ENCODE measurements around the gene CDH4. TPM values are rescaled to one million over a fixed set of nuclear protein-coding genes. Genes with fewer than 3 reads are reported as not detected.

The CDH4 gene
- polyA plus RNA-seq, 4 donors = 6.1 to 8.9 (median 6.8) TPM

DNA sequence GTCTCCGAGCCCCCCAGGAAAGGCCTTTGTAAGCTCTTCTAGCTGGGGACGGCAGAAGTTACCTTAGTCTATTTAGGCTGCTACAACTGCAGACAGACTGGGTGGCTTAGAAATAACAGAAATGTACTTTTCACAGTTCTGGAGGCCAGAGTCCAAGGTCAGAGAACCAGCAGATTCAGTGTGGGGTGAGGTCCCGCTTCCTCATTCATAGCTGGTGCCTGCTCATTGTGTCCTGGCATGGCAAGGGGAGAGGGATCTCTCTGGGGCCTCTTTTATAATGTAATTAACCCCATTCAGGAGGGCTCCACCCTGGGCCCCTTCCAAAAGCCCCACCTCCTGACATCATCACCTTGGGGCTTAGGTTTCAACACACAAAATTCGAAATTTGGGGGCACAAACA, 315.1 kb downstream of the CDH4 start:
- no peak for DNase-seq (ENCODE audit: low read depth in 4 of 4, low spot score in 3 of 4)

- peak in 3 of 4 donors; percentile 25 to 58 (median 56) for DNase-seq (ENCODE audit: low read depth in 4 of 4, low spot score in 3 of 4)
Measured at GRCh38 chr20:61569825-61570224, 317.8 kb downstream of the CDH4 start.

- no peak for DNase-seq (ENCODE audit: low read depth in 4 of 4, low spot score in 3 of 4)
Measured at GRCh38 chr20:61570646-61571195, 318.7 kb downstream of the CDH4 start.

DNA sequence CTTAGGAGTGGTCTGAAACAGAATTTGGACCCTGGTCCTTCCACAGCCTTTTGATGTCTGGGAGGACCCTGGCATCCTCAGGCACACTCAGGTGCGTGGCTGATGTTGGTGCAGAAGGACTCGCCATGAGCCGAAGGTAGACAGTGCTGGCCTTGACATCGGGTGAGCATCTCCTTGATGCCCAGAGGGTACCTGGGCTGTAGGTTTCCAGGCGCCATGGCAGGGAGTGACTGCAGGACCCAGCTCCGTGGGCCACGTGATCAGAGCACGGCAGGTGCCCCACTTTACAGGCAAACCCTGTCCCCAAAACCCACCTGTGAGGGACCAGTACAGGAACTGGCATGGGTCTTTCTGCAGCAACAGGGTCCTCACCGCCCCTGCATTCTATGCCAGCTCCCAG, 319.2 kb downstream of the CDH4 start:
- no peak for DNase-seq (ENCODE audit: low read depth in 4 of 4, low spot score in 3 of 4)

DNA sequence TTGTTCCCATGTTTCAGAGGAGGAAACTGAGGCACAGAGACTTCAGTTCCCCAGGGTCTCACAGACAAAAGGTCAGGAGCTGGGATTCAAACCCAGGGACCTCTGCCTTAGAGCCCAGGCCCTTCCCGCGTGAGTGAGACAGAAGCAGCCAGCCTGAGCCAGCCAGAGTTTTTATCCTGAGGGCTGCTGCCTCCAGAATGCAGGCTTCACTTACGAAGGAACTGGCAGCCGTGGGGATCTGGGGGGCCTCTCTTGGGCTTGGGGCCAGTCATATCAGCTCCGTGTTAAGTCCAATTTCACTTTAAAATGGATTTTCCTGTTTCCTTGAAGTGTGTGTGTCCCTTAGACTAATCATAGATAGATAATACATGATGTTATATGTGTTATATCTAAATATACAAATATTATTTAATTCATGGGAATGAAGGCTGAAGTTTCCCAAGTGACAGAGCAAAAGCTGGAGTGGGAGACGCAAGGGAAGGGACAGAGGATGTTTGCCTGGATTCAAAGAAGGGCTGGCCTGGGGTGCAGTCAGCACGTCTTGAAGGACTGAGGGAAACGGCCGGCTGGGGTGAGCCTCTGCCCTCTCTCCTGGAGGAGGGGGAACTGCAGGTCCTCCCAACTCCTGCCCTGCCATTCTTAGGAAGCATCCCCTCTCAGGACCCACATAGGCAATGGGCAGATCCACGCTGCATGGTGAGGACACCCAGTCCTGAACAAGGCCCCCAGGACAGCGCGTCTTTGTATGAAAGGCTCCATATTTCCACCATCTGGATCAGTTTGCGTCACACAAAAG, 320.1 kb downstream of the CDH4 start:
- no peak for DNase-seq (ENCODE audit: low read depth in 4 of 4, low spot score in 3 of 4)

GRCh38 chr20:61572789-61573188, 320.7 kb downstream of the CDH4 start:
- DNase-seq (ENCODE audit: low read depth in 4 of 4, low spot score in 3 of 4) = no peak

DNA sequence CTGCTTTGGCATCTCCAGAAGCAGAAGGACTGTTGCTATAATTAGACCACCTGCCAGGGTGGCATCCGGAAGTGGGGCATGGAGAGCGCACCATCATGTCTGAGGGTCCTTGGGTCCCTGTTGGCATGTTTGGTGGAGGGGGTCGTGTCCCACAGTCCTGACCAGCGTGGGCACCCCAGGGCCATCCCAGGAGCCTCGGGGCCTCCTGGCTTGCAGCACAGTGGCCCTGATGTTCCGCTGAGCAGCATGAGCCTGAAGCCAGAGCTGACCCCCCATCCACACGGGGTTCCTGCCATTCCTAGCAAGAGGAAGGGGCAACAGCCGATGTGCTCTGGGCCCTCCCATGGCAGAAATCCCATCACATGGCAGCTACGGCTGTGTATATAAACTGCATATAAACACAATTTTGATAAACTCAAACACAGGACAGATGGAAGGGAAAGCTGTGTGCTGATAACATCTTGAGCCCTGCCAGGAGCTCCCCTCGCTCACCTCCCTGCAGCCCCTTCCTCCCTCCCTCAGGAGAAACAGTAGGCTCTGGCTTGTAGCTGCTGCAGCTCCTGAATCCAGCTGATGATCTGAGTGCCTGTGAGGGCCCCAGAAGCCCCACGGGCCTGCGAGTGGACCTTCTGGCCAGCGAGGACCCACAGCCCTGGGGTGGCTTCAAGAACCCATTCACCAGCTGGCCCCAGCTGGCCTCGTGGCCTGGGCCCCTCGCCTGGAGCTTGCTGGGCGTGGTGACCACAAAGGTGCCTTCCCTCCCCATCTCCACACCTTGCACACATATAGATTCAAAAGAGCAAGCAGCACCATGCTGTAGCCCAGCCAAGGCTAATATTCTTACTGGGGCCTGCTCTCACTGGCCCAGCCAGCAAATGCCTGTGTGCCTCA, 321.6 kb downstream of the CDH4 start:
- no peak for DNase-seq (ENCODE audit: low read depth in 4 of 4, low spot score in 3 of 4)

- no peak for DNase-seq (ENCODE audit: low read depth in 4 of 4, low spot score in 3 of 4)
Measured at GRCh38 chr20:61575151-61575937, 323.3 kb downstream of the CDH4 start.

DNA sequence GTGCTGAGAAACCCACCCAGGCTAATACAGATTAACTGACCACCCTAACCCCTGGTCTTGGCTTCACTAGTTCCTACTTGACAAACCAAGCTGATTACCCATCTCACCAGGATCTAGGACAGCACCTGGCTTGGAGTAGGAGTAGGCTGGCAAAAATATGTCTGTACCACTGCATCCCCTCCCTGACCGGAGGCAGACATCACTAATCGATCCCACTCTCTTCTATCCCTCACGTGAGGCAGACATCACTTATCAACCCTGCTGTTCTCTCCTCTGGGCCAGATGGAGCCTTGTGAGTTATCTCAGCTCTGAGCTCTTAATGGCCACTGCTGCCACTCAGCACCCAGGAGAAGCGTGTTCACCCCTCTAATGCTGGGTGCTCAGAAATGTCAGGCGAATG, 324.3 kb downstream of the CDH4 start:
- DNase-seq (ENCODE audit: low read depth in 4 of 4, low spot score in 3 of 4) = no peak

DNA sequence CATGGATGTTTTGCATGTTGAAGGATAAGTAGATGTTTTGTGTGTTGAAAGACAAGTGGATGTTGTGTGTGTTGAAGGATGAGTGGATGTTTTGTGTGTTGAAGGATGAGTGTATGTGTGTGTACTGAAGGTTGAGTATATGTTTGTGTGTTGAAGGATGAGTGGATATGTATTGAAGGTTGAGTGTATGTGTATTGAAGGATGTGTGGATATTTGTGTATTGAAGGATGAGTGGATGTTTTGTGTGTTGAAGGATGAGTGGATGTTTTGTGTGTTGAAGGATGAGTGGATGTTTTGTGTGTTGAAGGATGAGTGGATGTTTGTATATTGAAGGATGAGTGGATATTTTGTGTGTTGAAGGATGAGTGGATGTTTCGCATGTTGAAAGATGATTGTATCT, 325.0 kb downstream of the CDH4 start:
- no peak for DNase-seq (ENCODE audit: low read depth in 4 of 4, low spot score in 3 of 4)

DNA sequence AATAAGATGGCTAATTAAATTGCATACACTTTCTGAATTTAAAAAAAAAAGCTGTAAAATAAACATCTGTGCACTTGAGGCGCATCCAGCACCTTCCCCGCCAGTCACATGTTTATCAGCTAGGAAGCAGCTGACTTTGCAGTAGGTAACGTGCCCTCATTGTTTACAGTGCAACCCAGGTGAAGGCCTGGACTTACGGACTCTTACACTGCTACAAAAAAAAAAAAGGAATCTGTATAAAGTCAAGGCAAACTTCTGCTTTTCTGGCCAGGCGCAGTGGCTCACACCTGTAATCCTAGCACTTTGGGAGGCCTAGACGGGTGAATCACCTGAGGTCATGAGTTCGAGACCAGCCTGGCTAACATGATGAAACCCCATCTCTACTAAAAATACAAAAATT, 327.8 kb downstream of the CDH4 start:
- no peak for DNase-seq (ENCODE audit: low read depth in 4 of 4, low spot score in 3 of 4)

GRCh38 chr20:61580958-61581824, 329.1 kb downstream of the CDH4 start:
- DNase-seq (ENCODE audit: low read depth in 4 of 4, low spot score in 3 of 4) = no peak

DNA sequence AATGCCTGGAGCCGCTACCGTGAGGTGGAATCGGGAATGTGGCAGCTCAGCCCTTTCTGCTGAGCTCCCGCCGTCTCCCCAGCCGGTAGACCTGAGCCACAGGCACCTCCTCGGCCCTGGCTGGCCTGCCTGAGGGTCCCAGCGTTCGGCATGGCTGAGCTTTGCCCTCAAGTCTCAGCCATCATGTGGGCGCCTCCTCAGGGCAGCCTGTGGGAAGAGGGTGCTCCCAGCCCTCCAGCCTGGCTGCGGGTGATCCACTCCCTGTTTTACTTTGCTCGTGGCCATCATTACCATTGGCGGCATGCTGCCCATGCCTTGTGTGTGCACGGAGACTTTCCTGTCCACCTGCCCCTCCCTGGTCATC, 329.7 kb downstream of the CDH4 start:
- DNase-seq (ENCODE audit: low read depth in 4 of 4, low spot score in 3 of 4) = no peak

- no peak for DNase-seq (ENCODE audit: low read depth in 4 of 4, low spot score in 3 of 4)
Measured at GRCh38 chr20:61582196-61582923, 330.3 kb downstream of the CDH4 start.

GRCh38 chr20:61583356-61583755, 331.3 kb downstream of the CDH4 start:
- no peak for DNase-seq (ENCODE audit: low read depth in 4 of 4, low spot score in 3 of 4)

DNA sequence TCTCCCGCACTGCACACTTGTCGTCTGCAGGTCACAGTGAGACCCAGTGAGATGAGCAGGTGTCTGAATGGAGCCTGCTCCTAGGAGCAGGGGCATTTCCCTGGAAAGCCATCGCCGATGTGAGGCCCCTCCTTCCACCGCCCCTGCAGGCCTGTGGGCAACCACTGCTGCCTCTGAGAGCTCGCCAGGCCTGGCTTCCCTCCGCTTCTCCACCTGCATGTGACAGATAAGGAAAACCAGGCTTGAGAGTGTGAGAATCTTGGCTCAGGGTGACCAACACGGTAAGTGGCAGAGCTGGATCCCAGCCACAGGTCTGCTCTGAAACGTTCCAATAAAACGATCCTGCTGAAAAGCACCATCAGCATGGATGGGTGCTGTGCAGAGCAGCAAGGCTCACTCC, 332.8 kb downstream of the CDH4 start:
- no peak for DNase-seq (ENCODE audit: low read depth in 4 of 4, low spot score in 3 of 4)

GRCh38 chr20:61585764-61586163, 333.7 kb downstream of the CDH4 start:
- DNase-seq (ENCODE audit: low read depth in 4 of 4, low spot score in 3 of 4) = no peak

DNA sequence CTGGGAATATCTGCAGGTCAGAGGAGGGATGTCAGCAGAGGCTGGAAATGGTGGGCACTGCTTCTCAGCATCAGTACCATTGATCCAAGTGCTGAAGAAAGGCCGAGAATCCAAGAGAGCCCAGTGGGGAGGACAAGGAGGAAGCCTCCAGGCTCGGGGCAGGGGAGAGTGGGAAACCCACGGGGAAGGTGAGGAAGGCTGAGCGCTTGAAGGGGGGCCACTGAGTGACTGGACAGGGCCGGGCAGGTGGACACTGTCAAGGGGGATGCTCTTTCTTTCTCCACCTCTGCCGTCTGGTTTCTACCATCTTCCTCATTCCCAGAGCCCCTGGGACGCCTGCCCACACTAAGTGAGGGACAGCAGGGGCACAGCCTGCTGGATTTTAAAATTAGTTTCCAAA, 335.0 kb downstream of the CDH4 start:
- DNase-seq (ENCODE audit: low read depth in 4 of 4, low spot score in 3 of 4) = no peak

GRCh38 chr20:61587681-61588289, 335.7 kb downstream of the CDH4 start:
- no peak for DNase-seq (ENCODE audit: low read depth in 4 of 4, low spot score in 3 of 4)
